ENCODE measurements around the gene SKIC3.

Gene SKIC3

DNA sequence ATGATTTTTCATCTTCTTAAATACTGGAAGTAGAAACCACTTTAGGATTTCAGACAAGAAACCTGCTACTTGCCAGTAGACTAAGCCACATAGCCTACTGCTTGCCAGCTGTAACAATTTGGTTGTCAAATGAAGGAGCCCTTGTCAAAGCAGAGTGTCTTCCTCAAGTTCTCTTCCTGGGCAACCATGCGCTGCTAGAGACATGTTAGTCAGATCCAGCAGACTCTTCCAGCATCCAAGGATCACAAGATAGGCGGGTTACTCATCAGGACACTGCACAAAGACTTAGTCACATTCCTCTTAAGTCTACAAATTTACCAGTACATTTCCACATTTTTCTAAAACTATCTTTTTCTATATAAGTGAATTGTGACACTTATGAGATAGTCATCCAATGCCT lies 24.4 kb downstream of the SKIC3 start:
- peak; percentile 73 for DNase-seq (ENCODE audit: low spot score)

DNA sequence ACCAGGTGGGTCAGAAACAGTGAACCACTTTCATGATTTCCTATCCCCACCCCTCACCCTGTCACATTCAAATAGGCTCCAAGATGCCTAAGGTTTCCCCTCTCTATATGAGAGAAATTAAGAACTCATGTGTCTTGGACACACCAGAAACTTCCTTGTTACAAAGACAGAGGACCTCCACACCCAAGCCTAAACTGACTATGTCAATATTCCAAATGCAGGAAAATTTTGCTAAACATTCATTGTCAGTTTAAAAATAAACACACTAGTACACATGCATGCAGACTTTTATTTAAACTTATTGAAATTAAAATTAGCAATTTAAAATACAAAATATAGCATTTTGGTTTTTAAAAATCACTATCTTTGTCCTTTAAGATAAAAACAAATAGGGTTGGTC lies 26.2 kb downstream of the SKIC3 start:
- DNase-seq (ENCODE audit: low spot score) = no peak

DNA sequence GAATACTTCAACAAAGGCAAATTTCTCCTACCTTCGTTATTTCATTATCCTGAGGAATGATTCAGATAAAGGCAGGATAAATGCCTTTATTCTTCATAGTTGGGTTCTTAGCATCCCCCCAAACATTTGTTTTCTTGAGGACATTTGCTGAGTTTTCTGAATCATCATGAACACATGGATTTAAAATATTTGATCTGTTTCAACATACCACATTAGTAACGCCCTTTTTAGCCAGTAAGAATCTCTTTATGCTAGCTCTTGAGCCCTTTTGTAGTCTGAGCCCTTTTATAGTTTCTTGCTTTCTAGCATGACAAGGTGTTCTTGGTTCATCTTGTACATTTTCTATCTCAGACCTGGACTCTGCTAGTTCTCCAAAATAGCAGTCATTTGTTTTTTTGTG lies 27.9 kb downstream of the SKIC3 start:
- DNase-seq (ENCODE audit: low spot score) = no peak

DNA sequence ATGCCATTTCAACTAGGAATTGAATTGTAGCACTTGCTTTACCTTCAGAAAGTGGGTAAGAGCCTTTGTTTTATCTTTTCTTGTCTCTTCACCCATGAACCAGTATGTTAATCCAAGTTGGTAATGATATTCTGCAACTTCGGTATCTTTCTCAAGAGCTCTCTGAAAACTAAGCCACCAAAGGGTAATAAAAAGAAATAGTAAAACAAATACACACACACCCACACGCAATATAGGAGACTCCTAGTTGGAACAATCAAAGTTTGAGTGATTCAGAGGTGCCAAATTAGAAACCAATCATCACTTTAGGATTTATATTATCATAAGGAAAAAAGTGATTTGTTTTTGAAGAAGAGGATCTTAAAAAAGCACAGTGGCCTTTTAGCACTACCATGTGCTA lies 30.4 kb downstream of the SKIC3 start:
- DNase-seq (ENCODE audit: low spot score) = no peak

DNA sequence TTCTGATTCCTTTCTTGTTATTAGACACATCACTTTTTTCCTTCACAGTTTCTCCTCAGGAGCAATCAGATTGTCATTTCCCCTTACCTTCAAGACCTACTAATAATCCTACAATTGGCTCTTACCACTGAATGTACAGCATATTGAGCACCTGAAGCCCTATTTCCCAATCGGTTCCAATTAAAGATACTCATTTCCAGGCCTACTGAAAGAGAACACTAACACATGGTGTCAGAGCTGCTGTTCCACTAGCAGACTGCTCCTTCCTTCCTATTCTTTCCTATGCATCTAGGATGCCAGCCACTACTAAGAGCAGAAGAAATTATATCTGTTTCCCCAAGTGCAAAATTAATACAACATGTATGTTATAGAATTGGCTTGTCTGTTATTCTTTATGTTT lies 34.6 kb downstream of the SKIC3 start:
- no peak for DNase-seq (ENCODE audit: low spot score)

DNA sequence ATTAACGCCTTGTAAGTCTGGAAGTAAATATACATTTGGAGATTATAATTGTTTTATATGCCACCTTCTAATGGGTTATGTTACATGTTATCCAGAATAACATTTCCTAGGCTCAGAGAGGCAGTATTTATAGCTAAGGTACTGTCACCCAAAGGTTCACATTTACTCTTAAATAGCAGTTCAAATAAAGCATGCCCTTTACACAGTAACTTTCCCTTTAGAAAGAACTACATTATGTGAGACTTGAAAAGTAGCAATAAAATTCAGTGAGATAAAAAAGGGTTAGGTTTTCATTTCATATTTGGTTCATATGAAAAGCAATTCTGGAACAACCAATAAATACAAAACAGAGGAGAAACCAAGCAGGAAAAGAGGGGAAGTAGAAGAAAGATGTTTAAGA lies 35.1 kb downstream of the SKIC3 start:
- DNase-seq (ENCODE audit: low spot score) = no peak

DNA sequence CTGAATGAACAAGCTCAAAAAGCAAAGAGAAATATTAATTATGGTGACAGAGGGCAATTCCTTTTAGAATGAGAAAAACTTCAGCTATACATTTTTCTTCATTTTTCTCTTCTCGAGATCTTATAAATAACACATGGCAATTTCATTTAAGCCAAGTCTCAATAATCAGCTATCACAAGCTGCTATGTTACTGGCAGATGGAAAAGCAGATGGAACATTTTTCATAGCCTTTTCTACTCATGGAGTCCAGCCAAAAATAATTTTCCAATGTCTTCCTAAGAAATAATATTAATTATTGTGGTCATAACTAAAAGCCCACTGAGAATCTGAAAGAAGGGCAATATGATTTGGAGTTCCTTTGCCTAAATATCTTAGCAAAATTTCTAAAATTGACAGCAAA lies 35.6 kb downstream of the SKIC3 start:
- no peak for DNase-seq (ENCODE audit: low spot score)

DNA sequence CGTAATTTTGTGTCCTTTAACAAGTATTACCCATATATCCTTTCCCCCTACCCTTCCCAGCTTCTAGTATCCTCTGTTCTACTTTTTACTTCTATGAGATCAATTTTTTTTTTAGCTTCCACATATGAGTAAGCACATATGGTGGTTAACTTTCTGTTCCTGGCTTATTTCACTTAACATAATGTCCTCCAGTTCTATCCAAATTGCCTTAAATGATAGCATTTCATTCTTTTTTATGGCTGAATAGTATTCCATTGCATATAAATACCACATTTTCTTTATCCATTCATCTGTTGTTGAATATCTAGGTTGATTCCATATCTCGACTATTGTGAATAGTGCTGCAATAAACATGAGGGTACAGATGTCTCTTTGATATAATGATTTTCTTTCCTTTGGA lies 36.4 kb downstream of the SKIC3 start:
- no peak for DNase-seq (ENCODE audit: low spot score)

DNA sequence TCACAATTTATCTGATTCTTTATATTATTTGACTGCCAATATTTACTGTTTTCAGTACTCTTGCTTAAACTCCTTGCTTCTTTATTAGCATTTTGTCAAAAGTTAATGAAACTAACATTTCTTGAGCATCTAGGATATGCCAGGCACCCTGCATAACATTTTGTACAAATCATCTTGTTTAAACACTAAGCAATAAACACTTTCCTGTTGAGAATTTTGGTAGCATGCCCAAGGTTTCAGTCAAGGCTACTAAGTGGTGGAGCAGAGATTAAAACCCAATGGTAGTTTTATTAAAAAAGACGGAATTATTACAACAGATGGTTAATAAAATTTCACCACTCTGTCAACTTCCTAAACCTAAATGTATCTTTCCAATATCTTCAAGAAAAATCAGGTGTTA lies 43.2 kb downstream of the SKIC3 start:
- DNase-seq (ENCODE audit: low spot score) = no peak

DNA sequence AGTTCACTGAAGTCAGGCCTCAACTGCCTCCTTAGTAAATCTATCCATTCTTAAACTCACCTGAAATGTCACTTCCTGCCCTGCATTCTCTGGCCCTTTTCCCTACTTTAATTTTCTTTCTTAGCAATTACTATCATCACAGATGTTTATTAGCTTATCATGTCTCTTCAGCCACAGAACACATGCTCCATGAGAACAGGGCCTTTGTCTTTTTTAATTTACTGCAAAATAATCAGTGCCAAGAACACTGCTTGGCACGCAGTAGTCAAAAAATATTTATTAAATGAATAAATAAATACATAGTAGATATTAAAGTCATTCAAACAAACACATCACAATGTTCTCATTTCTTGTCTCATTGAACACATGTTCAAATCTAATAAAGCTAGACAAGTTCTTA lies 46.2 kb downstream of the SKIC3 start:
- DNase-seq (ENCODE audit: low spot score) = no peak
